Adipocyte (in vitro differentiated cells): Measurements from ENCODE around the gene NMT2.

Source experiments
- DNase-seq: peaks from one replicate; pipeline ENCODE4 v3.0.0-alpha.2; 2015; ENCODE audit warnings: low read depth
- H3K27me3 ChIP-seq: replicated peaks from 2 replicates; pipeline ENCODE4 v1.7.0; 2013; ENCODE audit warnings: mild to moderate bottlenecking, low read length, moderate library complexity; ENCODE audit not compliant: control insufficient read depth, insufficient read depth
- H3K36me3 ChIP-seq: 2 replicates; pipeline ENCODE4 v1.7.0; 2013; ENCODE audit warnings: low read length, mild to moderate bottlenecking, moderate library complexity; ENCODE audit not compliant: control insufficient read depth, insufficient read depth, severe bottlenecking
- H3K4me1 ChIP-seq: 2 replicates; pipeline ENCODE4 v1.7.0; 2013; ENCODE audit warnings: mild to moderate bottlenecking, low read length, moderate library complexity; ENCODE audit not compliant: control insufficient read depth, insufficient read depth
- H3K4me3 ChIP-seq: 2 replicates; pipeline ENCODE4 v1.7.0; 2013; ENCODE audit warnings: mild to moderate bottlenecking, low read length, moderate library complexity
- H3K9ac ChIP-seq: 2 replicates; pipeline ENCODE4 v1.7.0; 2013; ENCODE audit warnings: mild to moderate bottlenecking, low read length, moderate library complexity
- H3K9me3 ChIP-seq: 2 replicates; pipeline ENCODE4 v1.7.0; 2013; ENCODE audit warnings: mild to moderate bottlenecking, low read length, moderate library complexity; ENCODE audit not compliant: control insufficient read depth

The NMT2 gene

GRCh38 chr10:15116225-15116624 is 52.3 kb downstream of the NMT2 start:
- H3K4me3 ChIP-seq, result no peak overlapping the region
- H3K9ac ChIP-seq, result no peak overlapping the region
- DNase-seq, result no peak
- no peaks in the 10 kb centered on the region for H3K27me3 ChIP-seq
- peaks cover 7% of the 10 kb centered on the region for H3K4me1 ChIP-seq
- peaks cover 6% of the 10 kb centered on the region for H3K9me3 ChIP-seq
- H3K36me3 ChIP-seq, result peaks cover 70% of the 10 kb centered on the region

GRCh38 chr10:15113766-15114165 is 54.7 kb downstream of the NMT2 start:
- no peaks in the 10 kb centered on the region for H3K4me1 ChIP-seq
- peaks cover 77% of the 10 kb centered on the region for H3K36me3 ChIP-seq
- no peaks in the 10 kb centered on the region for H3K27me3 ChIP-seq
- H3K9ac ChIP-seq, result no peak overlapping the region
- H3K9me3 ChIP-seq, result peaks cover 6% of the 10 kb centered on the region
- DNase-seq, result no peak
- no peak overlapping the region for H3K4me3 ChIP-seq

GRCh38 chr10:15112657-15113056 is 55.8 kb downstream of the NMT2 start:
- peaks cover 76% of the 10 kb centered on the region for H3K36me3 ChIP-seq
- no peak for DNase-seq

GRCh38 chr10:15106352-15107013 is 62.0 kb downstream of the NMT2 start:
- H3K36me3 ChIP-seq, result peaks cover 79% of the 10 kb centered on the region
- DNase-seq, result peak; percentile 93

More at GRCh38 chr10:15112657-15113056, 55.8 kb downstream of the NMT2 start:
- H3K9ac ChIP-seq, result no peak overlapping the region
- H3K27me3 ChIP-seq, result no peaks in the 10 kb centered on the region
- peaks cover 6% of the 10 kb centered on the region for H3K9me3 ChIP-seq
- no peaks in the 10 kb centered on the region for H3K4me1 ChIP-seq
- H3K4me3 ChIP-seq, result no peak overlapping the region

GRCh38 chr10:15103513-15103912 is 65.0 kb downstream of the NMT2 start:
- H3K4me1 ChIP-seq, result peaks cover 21% of the 10 kb centered on the region
- H3K9me3 ChIP-seq, result no peaks in the 10 kb centered on the region
- H3K27me3 ChIP-seq, result no peaks in the 10 kb centered on the region
- no peak for DNase-seq
- peaks cover 57% of the 10 kb centered on the region for H3K36me3 ChIP-seq
- H3K4me3 ChIP-seq, result no peak overlapping the region
- no peak overlapping the region for H3K9ac ChIP-seq

More at GRCh38 chr10:15106352-15107013, 62.0 kb downstream of the NMT2 start:
- Histone ChIP-seq H3K4me3 (no peak overlapping the region), H3K9me3 (no peaks in the 10 kb centered on the region), H3K9ac (peak overlapping the region; percentile 18), H3K4me1 (peaks cover 8% of the 10 kb centered on the region), H3K27me3 (no peaks in the 10 kb centered on the region)

- Histone ChIP-seq H3K9ac (no peak overlapping the region), H3K27me3 (no peaks in the 10 kb centered on the region), H3K4me1 (peaks cover 18% of the 10 kb centered on the region), H3K9me3 (no peaks in the 10 kb centered on the region), H3K4me3 (no peak overlapping the region), H3K36me3 (peaks cover 32% of the 10 kb centered on the region)
- no peak for DNase-seq
Observed at GRCh38 chr10:15099886-15100285, 68.6 kb downstream of the NMT2 start.

GRCh38 chr10:15097011-15097812 is 71.3 kb downstream of the NMT2 start, which contains the start of gene RPP38:
Gene RPP38 (plus strand): TSS chr10:15097355. CDS start chr10:15103315, 5,960 bp downstream.
- peaks cover 18% of the 10 kb centered on the region for H3K4me1 ChIP-seq

GRCh38 chr10:15096661-15097010 is 71.9 kb downstream of the NMT2 start:
- H3K36me3 ChIP-seq, result peaks cover 3% of the 10 kb centered on the region
- no peak for DNase-seq
- peaks cover 18% of the 10 kb centered on the region for H3K4me1 ChIP-seq
- peak overlapping the region; percentile 92 for H3K9ac ChIP-seq
- H3K4me3 ChIP-seq, result peak overlapping the region; percentile 85
- no peaks in the 10 kb centered on the region for H3K9me3 ChIP-seq
- H3K27me3 ChIP-seq, result no peaks in the 10 kb centered on the region

More at GRCh38 chr10:15097011-15097812, 71.3 kb downstream of the NMT2 start, which contains the start of gene RPP38:
- H3K27me3 ChIP-seq, result no peaks in the 10 kb centered on the region
- no peaks in the 10 kb centered on the region for H3K9me3 ChIP-seq
- peaks cover 7% of the 10 kb centered on the region for H3K36me3 ChIP-seq
- DNase-seq, result peak; percentile 98
- H3K9ac ChIP-seq, result peak within 1 kb of the TSS; percentile 92
- H3K4me3 ChIP-seq, result peak within 1 kb of the TSS; percentile 85

- DNase-seq, result no peak
- H3K9me3 ChIP-seq, result no peaks in the 10 kb centered on the region
Observed at GRCh38 chr10:15092855-15093408, 75.6 kb downstream of the NMT2 start.

GRCh38 chr10:15091418-15091817 is 77.1 kb downstream of the NMT2 start:
- Histone ChIP-seq H3K9me3 (no peaks in the 10 kb centered on the region), H3K4me3 (no peak overlapping the region), H3K4me1 (peaks cover 3% of the 10 kb centered on the region), H3K27me3 (no peaks in the 10 kb centered on the region), H3K36me3 (no peaks in the 10 kb centered on the region), H3K9ac (no peak overlapping the region)
- DNase-seq, result no peak

More at GRCh38 chr10:15092855-15093408, 75.6 kb downstream of the NMT2 start:
- no peaks in the 10 kb centered on the region for H3K27me3 ChIP-seq
- H3K4me3 ChIP-seq, result no peak overlapping the region
- H3K4me1 ChIP-seq, result peaks cover 5% of the 10 kb centered on the region
- no peak overlapping the region for H3K9ac ChIP-seq
- H3K36me3 ChIP-seq, result no peaks in the 10 kb centered on the region
